ENCODE measurements around the gene ALK.
A peak's percentile ranks its signal among the peaks of the same experiment; 100 is the strongest.

Gene ALK

DNA sequence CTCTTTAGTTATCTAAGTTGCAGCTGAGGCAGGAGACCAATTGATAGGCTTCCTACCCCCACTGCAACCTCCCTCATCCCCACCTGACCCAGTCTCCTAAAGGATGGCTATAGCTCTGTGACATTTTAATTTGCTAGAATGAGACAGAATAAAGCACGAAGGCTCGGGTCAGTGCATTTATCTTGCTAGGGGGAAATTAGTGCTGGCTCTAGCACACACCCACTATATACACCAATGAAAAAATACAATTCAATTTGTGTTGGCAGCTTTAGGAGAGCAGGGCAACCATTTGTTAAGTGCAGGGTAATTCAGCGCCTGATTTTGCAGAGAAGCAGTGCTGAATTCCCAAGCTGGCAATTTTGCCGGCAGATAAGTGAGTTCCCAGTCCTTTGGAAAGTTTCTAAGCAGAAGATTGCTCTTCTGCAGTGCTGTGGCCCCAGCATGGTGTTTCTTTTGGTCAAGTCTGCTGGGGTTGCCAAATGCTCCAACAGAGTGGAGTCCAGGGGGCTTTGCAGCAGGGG lies 346.0 kb downstream of the ALK start:
- DNase-seq (ENCODE audit: low read depth), result no peak

DNA sequence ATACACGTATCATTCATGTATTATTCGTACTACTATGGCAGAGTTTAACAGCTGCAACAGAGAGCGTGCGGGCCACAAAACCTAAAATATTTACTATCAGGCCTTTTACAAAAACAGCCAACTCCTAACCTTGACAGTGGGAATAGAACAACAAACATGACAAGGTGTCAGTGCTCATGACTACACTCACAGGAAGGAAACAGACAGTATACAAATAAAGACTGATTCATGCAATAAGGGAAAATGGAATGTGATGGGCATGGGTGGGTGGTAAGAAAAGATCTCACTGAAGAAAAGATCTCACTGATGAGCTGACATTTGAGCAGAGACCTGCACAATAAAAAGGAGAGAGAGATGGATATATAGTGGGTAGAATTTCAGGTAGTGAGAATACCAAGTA lies 347.8 kb downstream of the ALK start:
- DNase-seq (ENCODE audit: low read depth), result no peak

- DNase-seq (ENCODE audit: low read depth), result no peak
Measured at GRCh38 chr2:29573147-29573546, 348.2 kb downstream of the ALK start.

DNA sequence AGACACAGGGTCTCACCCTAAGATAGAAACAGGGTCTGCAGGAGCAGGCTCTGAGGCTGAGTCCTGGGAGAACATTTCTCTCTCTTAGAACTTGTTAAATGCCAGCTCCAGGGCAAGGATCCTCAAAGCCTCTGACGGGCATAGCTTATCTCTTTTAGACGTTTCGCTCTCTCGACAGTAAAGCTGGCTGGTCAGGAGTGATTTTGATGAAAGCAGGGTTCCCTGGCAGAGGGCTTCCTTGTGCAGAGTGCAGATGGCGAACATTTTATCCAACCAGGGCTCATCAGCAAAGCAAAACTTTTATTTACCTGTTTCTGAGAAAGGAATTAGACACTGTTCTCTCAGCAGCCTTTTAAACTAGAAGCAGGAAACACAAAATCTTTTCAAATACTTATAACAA lies 350.8 kb downstream of the ALK start:
- DNase-seq (ENCODE audit: low read depth), result no peak

GRCh38 chr2:29567906-29568520 lies 353.4 kb downstream of the ALK start:
- DNase-seq (ENCODE audit: low read depth), result no peak

- DNase-seq (ENCODE audit: low read depth), result no peak
Measured at GRCh38 chr2:29563697-29564096, 357.7 kb downstream of the ALK start.

- DNase-seq (ENCODE audit: low read depth), result no peak
Measured at GRCh38 chr2:29562896-29563295, 358.5 kb downstream of the ALK start.

DNA sequence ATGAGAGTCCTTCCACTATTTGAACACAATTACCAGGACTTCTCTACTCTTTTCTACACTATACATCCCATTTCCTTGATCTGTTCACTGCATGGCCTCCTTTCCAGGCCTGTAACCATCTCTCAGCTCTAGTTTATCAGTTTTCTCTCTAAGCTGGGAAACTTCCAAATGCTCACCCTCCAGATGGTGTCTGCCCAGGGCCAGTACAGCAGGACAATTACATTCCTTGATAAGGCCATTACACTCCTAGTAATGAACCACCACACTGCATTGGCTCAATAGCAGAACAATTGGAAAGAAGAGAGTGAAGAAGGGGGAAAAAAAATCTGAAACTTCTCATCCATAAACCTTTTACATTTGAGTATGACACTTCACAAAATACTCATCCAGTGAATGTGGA lies 359.1 kb downstream of the ALK start:
- DNase-seq (ENCODE audit: low read depth), result no peak

- DNase-seq (ENCODE audit: low read depth), result no peak
Measured at GRCh38 chr2:29561628-29562027, 359.8 kb downstream of the ALK start.

GRCh38 chr2:29561181-29561580 lies 360.2 kb downstream of the ALK start:
- DNase-seq (ENCODE audit: low read depth), result peak; percentile 27

- no peak for DNase-seq (ENCODE audit: low read depth)
Measured at GRCh38 chr2:29560566-29560965, 360.8 kb downstream of the ALK start.

DNA sequence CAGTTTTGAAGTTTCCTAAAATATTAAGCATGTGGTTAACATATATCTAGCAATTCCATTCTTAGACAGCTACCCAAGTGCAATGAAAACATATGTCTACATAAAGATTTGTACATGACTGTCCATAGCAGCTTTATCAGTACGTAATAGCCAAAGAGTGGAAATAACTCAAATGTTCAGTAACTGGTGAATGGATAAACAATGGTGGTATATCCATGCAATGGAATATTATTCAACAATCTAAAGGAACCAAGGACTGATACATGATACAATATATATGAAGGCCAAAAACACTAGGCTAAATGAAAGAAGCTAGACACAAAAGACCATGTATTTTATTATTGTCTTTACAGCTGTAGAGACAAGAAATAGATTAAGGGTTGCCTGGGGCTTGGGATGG lies 361.4 kb downstream of the ALK start:
- no peak for DNase-seq (ENCODE audit: low read depth)

GRCh38 chr2:29559578-29559977 lies 361.8 kb downstream of the ALK start:
- no peak for DNase-seq (ENCODE audit: low read depth)

- no peak for DNase-seq (ENCODE audit: low read depth)
Measured at GRCh38 chr2:29558097-29558496, 363.3 kb downstream of the ALK start.

- DNase-seq (ENCODE audit: low read depth), result no peak
Measured at GRCh38 chr2:29557268-29557667, 364.1 kb downstream of the ALK start.

DNA sequence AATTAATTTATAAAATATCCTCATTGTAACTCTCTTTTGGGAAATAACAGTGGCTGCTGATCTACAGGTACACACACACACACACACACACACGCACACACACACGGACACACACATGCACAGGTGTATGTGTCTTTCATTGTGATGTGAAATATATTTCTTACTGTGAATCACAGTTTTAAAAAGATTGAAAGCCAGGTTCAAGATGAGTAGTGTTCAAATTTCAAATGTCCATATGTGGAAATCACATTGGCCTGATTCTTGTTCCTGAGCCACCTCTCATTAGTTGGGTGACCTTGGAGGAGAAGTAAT lies 372.4 kb downstream of the ALK start:
- no peak for DNase-seq (ENCODE audit: low read depth)

- DNase-seq (ENCODE audit: low read depth), result no peak
Measured at GRCh38 chr2:29544917-29545316, 376.5 kb downstream of the ALK start.

DNA sequence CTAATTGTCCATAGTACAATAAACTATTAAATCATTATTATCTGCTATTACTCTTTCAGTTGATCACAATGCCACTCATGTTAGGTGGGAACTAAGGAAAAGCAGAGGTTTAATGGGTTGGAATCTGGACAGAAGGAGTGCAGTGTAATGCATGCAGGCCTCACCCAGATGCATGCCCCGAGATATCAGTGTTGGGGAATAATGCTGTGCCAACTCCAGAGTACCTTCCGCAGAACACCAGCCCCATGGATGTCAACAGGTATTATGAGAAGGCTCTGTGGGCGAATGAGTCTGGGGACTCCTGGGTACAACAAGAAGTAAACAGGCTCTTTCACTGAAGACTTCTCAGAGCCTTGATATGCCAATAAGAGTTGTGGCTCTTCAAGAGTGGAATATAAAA lies 377.4 kb downstream of the ALK start:
- DNase-seq (ENCODE audit: low read depth), result no peak

DNA sequence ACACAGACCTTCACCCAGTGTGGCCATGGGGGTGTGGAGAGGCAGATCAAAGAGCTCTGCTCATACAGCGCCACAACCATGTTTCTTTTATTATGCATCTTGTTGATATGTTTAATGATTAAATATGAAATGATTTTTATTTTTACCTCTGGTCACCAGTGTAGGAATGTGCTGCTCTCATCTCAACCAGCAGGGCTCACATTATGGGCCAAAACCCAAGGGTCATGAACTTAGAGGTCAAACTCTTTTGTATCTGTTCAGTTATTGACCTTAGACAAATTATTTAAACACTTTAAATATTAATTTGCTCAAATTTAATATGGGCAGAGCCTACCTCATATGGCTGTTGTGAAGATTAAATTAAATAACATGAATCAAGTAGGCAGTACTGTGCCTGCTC lies 386.2 kb downstream of the ALK start:
- DNase-seq (ENCODE audit: low read depth), result no peak

GRCh38 chr2:29532436-29532835 lies 388.9 kb downstream of the ALK start:
- no peak for DNase-seq (ENCODE audit: low read depth)

- DNase-seq (ENCODE audit: low read depth), result no peak
Measured at GRCh38 chr2:29531626-29532025, 389.8 kb downstream of the ALK start.

GRCh38 chr2:29530281-29530680 lies 391.1 kb downstream of the ALK start:
- no peak for DNase-seq (ENCODE audit: low read depth)

GRCh38 chr2:29528891-29529520 lies 392.4 kb downstream of the ALK start:
- no peak for DNase-seq (ENCODE audit: low read depth)

- no peak for DNase-seq (ENCODE audit: low read depth)
Measured at GRCh38 chr2:29528371-29528770, 393.0 kb downstream of the ALK start.

Measured in fibroblast of the conjunctiva (primary cell).